ENCODE measurements around the gene AGXT2.

GRCh38 chr5:35042781-35043180 is 5.0 kb downstream of the AGXT2 start:
- TF ChIP-seq CTCF (conservative IDR thresholded peaks at IDR 0.05) = no peak
- no peak for TF ChIP-seq EZH2 (IDR thresholded peaks at IDR 0.05; ENCODE audit: low read depth)
